HCT116 (cell line): Measurements from ENCODE around the gene CEP170B.

Source experiments
- JUND ChIP-seq: IDR thresholded peaks from 2 replicates; pipeline ENCODE4 v1.6.1; 2012
- ZNF274 ChIP-seq: fragments of 200-500 bp; sonication (Bioruptor generic); IDR thresholded peaks from 2 replicates; pipeline ENCODE4 v1.6.1; 2014; ENCODE audit warnings: mild to moderate bottlenecking, low read depth, low read length, inconsistent platforms

GRCh38 chr14:104865081-104865630 lies at the start of gene CEP170B:
- TF ChIP-seq ZNF274, result no peak
- TF ChIP-seq JUND, result no peak
